ENCODE measurements around the gene TSEN2.

GRCh38 chr3:12495749-12496452, 11.6 kb downstream of the TSEN2 start:
- no peak for TF ChIP-seq CTCF (IDR thresholded peaks at IDR 0.05)
- no peak for TF ChIP-seq POLR2A (IDR thresholded peaks at IDR 0.05)
